ENCODE results near the gene SNX20. TPM values are rescaled to one million over a fixed set of nuclear protein-coding genes. Genes with fewer than 3 reads are reported as not detected.

SNX20 gene
- total and polyA plus RNA-seq, 2 of the 13 experiments (the other 11 are each of a cell fraction or from before 2014, with no cell fraction given) = not detected

DNA sequence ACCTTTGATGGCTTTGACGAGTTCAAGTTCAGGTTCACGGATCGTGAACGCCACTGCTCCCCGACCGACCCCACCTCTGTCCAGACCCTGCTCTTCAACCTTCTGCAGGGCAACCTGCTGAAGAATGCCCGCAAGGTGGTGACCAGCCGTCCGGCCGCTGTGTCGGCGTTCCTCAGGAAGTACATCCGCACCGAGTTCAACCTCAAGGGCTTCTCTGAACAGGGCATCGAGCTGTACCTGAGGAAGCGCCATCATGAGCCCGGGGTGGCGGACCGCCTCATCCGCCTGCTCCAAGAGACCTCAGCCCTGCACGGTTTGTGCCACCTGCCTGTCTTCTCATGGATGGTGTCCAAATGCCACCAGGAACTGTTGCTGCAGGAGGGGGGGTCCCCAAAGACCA is 29.9 kb upstream of the SNX20 start (continued):
- TF ChIP-seq, protein P1, sequence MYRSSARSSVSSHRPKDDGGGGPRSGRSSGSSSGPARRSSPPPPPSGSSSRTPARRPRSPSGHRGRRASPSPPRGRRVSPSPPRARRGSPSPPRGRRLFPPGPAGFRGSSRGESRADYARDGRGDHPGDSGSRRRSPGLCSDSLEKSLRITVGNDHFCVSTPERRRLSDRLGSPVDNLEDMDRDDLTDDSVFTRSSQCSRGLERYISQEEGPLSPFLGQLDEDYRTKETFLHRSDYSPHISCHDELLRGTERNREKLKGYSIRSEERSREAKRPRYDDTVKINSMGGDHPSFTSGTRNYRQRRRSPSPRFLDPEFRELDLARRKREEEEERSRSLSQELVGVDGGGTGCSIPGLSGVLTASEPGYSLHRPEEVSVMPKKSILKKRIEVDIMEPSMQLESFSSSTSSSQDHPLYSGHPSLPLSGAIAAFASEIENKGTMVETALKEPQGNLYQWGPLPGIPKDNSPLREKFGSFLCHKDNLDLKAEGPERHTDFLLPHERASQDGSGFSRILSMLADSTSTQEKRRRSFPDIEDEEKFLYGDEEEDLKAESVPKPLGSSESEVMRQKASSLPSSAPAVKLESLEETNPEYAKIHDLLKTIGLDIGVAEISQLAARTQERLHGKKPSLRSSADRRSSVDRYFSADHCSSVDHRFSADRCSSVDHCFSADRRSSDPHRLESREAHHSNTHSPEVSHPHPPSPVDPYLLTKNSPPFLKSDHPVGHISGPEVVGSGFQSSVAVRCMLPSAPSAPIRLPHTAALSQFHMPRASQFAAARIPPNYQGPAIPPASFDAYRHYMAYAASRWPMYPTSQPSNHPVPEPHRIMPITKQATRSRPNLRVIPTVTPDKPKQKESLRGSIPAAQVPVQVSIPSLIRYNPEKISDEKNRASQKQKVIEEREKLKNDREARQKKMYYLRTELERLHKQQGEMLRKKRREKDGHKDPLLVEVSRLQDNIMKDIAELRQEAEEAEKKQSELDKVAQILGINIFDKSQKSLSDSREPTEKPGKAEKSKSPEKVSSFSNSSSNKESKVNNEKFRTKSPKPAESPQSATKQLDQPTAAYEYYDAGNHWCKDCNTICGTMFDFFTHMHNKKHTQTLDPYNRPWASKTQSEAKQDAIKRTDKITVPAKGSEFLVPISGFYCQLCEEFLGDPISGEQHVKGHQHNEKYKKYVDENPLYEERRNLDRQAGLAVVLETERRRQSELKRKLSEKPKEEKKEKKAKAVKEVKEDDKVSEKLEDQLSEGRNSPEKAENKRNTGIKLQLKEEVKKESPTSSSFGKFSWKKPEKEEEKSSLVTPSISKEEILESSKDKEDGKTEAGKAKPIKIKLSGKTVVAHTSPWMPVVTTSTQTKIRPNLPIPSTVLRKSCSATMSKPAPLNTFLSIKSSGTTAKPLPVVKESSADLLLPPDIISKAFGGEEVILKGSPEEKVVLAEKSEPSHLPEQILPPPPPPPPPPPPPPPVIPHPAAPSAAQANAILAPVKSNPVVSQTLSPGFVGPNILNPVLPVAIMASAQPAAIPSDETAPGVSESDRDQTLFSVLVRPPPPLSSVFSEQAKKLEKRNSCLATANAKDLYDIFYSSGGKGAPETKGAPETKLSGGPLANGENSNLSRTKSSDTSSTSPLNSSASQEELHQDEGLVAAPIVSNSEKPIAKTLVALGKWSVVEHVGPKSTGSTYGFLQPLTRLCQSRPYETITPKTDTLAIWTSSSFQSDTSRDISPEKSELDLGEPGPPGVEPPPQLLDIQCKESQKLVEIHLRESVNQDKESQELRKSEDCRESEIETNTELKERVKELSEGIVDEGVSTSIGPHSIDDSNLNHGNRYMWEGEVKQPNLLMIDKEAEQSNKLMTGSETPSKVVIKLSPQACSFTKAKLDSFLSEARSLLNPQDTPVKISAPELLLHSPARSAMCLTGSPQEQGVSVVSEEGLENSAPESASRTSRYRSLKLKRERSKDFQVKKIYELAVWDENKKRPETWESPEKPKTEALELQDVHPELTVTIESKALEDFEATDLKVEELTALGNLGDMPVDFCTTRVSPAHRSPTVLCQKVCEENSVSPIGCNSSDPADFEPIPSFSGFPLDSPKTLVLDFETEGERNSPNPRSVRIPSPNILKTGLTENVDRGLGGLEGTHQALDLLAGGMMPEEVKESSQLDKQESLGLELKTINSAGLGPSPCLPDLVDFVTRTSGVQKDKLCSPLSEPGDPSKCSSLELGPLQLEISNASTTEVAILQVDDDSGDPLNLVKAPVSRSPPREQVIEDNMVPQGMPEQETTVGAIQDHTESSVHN (CRISPR knock-in tag; IDR thresholded peaks at IDR 0.05) = no peak
- TF ChIP-seq KLF9 (CRISPR knock-in tag; IDR thresholded peaks at IDR 0.05; ENCODE audit: low read depth) = no peak
- TF ChIP-seq FOXA1 (IDR thresholded peaks at IDR 0.05) = no peak
- TF ChIP-seq FOXA1 (CRISPR knock-in tag; IDR thresholded peaks at IDR 0.05) = no peak
- no peak for TF ChIP-seq GABPB1 (CRISPR knock-in tag; IDR thresholded peaks at IDR 0.05)
- TF ChIP-seq TFDP2 (CRISPR knock-in tag; IDR thresholded peaks at IDR 0.05) = no peak
- TF ChIP-seq SP5 (CRISPR knock-in tag; IDR thresholded peaks at IDR 0.05; ENCODE audit: borderline replicate concordance, low read depth) = no peak
- TF ChIP-seq KLF15 (CRISPR knock-in tag; IDR thresholded peaks at IDR 0.05; ENCODE audit: borderline replicate concordance) = no peak

Measured in HepG2 (cell line).